Activated CD4-positive, alpha-beta T cell treated with anti-CD3 and anti-CD28 coated beads, Interleukin-2, amount 10 ng/mL, durations not matched to agents 24 days and 14 days (primary cell): ENCODE measurements around the gene TCF4. TPM values are rescaled to one million over a fixed set of nuclear protein-coding genes. Genes with fewer than 3 reads are reported as not detected.

ENCODE experiments used
- DNase-seq: peaks from one replicate; pipeline ENCODE4 v3.0.0; 2022
- H3K27ac Mint-ChIP-seq: one replicate; pipeline ENCODE4 v1.8.0; 2022; ENCODE audit warnings: mild to moderate bottlenecking, mixed read lengths
- H3K27me3 Mint-ChIP-seq: one replicate; pipeline ENCODE4 v1.8.0; 2022; ENCODE audit warnings: mixed read lengths
- H3K36me3 Mint-ChIP-seq: one replicate; pipeline ENCODE4 v1.8.0; 2022; ENCODE audit warnings: low read depth, mild to moderate bottlenecking, mixed read lengths
- H3K4me1 Mint-ChIP-seq: one replicate; pipeline ENCODE4 v1.8.0; 2021; ENCODE audit warnings: mixed read lengths
- H3K4me3 Mint-ChIP-seq: one replicate; pipeline ENCODE4 v1.8.0; 2022; ENCODE audit warnings: mild to moderate bottlenecking, moderate library complexity, mixed read lengths
- H3K9me3 Mint-ChIP-seq: one replicate; pipeline ENCODE4 v1.8.0; 2021; ENCODE audit warnings: mixed read lengths
- intact Hi-C: fragments of 100-400 bp; cut with micrococcal nuclease; formaldehyde crosslinking; loops from one replicate; pipeline ENCODE4 v1.15.1; 2023
- total RNA-seq: library from RNA; stranded (reverse); gene quantifications from 2 replicates; pipeline ENCODE4 v1.2.3, GENCODE V29; 2022

The TCF4 gene
- total RNA-seq, 1 donor from 2014 or later = 2.6 TPM

DNA sequence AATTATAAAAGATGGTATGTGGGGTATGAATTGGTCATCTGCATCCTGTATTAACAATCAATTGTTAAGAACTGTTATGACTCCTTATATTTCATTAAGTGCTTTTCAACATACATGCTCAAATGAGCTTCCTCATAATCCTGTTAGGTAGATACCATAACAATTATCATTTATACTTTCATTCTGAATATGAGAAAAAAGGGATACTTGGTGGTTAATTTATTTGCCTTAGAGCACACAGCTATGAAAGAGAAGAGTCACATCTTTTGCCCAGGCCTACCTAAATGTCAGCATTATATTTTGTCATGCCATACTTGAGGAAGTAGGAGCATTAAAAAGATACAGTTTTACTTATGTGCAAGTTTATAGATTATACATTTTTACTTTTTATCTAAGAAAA lies 169.6 kb downstream of the TCF4 start:
- no peaks in the 10 kb centered on the region for H3K36me3 Mint-ChIP-seq
- H3K27ac Mint-ChIP-seq = no peak overlapping the region
- DNase-seq = no peak
- H3K9me3 Mint-ChIP-seq = no peaks in the 10 kb centered on the region
- H3K27me3 Mint-ChIP-seq = peaks cover 2% of the 10 kb centered on the region
- H3K4me3 Mint-ChIP-seq = no peak overlapping the region
- no peaks in the 10 kb centered on the region for H3K4me1 Mint-ChIP-seq
- intact Hi-C loops = loop anchor here (5.0 to 10.0 kb wide), 4 partner anchors 106 to 366 kb away; partner anchors contain the start of gene TCF4

DNA sequence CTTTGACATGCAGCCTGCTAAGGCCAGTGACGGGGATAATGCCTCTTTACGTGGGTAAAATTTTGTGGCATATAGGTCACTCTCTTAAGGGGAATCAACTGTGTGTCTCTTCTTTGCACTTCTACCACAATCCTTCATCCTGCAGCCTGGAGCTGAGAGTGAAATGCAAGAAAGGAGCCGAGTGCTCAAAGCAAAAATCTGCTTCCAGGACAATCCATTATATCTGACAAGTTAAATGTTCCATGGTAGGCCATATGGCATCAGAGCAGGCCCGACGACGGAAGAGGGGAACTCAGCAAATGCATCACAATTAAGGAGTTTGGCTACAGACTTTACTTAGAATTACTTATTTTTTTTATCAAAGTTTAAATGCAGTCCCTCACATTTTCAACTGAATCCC lies 171.2 kb downstream of the TCF4 start:
- DNase-seq = no peak
- Mint-ChIP-seq H3K4me1 (no peaks in the 10 kb centered on the region), H3K36me3 (no peaks in the 10 kb centered on the region), H3K9me3 (no peaks in the 10 kb centered on the region), H3K27ac (no peak overlapping the region), H3K4me3 (no peak overlapping the region), H3K27me3 (peaks cover 2% of the 10 kb centered on the region)
- intact Hi-C loops = loop anchor here (5.0 to 10.0 kb wide), 4 partner anchors 108 to 368 kb away; partner anchors contain the start of gene TCF4

DNA sequence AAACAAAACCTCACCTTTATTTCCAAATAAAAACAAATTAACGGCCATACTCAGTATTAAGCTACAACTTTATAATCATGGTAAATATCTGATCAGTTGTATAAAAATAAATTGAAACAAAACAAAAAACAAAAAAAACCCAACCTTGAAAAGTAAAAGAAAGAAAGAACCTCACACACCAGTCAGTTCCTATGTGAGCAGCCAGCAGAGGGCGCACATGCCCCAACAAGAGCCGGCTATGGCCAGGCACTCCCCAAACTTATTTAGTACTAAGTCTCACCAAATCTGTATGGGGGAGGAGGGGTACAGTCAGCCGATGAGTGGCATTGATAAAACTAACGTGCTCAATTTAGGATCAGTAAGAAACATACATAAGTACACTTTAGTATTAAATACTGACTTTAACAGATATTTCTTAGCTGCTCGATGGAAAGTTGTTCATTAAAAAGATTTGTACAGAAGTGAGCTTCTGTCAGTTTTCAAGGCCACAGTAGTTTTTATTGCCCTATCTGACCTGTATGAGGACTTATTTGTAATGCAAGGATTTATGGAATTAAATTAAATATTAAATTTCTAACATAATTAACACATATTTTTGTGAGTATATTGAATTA lies 172.6 kb downstream of the TCF4 start:
- no peak overlapping the region for H3K27ac Mint-ChIP-seq
- no peaks in the 10 kb centered on the region for H3K36me3 Mint-ChIP-seq
- H3K27me3 Mint-ChIP-seq = peaks cover 2% of the 10 kb centered on the region
- no peaks in the 10 kb centered on the region for H3K4me1 Mint-ChIP-seq
- H3K4me3 Mint-ChIP-seq = no peak overlapping the region
- intact Hi-C loops = loop anchor here (1.0 to 10.0 kb wide), 5 partner anchors 109 to 1161 kb away; partner anchors contain the start of gene TCF4
- DNase-seq = peak; percentile 92
- H3K9me3 Mint-ChIP-seq = no peaks in the 10 kb centered on the region

DNA sequence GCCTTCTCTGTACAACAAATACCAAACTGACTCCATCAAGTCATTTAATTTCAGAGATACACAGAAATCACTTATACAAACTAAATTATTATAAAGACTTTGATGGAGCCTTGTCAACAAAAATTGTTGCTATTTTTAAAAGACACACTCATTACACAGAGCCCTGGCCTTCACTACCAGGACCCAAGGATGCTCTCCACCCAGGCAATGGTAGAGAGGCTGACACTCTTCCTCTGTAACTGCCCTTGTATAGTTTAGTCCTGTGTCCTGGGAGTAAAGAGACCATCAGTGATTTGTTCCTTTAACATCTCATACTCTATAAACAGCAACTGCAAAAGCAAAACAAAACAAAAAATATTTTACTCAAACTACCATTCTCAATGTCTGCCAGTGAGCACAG lies 173.5 kb downstream of the TCF4 start:
- H3K4me1 Mint-ChIP-seq = no peaks in the 10 kb centered on the region
- no peaks in the 10 kb centered on the region for H3K9me3 Mint-ChIP-seq
- intact Hi-C loops = loop anchor here (10.0 kb wide), 3 partner anchors 110 to 370 kb away; no protein-coding TSS in a partner anchor
- H3K36me3 Mint-ChIP-seq = no peaks in the 10 kb centered on the region
- H3K4me3 Mint-ChIP-seq = no peak overlapping the region
- H3K27ac Mint-ChIP-seq = no peak overlapping the region
- no peak for DNase-seq
- no peaks in the 10 kb centered on the region for H3K27me3 Mint-ChIP-seq

DNA sequence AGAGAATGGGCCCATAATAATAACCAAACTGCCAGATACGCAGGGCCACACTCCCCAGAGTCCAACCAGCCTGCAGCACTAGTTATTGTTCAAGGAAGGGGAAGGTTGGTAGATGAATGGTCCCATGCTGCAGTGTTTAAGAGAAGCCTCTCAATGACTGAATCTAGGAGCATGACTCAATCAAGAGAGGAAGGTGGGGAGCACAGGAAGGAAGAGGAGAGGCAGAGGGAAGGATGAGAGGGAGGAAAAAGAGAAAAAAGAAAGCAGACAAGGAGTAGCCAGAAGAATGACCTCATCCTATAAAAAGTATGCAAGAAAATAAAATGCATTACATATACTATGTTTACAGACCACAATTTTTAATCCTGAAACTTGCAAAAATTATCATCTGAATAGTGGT lies 174.5 kb downstream of the TCF4 start:
- H3K27ac Mint-ChIP-seq = no peak overlapping the region

DNA sequence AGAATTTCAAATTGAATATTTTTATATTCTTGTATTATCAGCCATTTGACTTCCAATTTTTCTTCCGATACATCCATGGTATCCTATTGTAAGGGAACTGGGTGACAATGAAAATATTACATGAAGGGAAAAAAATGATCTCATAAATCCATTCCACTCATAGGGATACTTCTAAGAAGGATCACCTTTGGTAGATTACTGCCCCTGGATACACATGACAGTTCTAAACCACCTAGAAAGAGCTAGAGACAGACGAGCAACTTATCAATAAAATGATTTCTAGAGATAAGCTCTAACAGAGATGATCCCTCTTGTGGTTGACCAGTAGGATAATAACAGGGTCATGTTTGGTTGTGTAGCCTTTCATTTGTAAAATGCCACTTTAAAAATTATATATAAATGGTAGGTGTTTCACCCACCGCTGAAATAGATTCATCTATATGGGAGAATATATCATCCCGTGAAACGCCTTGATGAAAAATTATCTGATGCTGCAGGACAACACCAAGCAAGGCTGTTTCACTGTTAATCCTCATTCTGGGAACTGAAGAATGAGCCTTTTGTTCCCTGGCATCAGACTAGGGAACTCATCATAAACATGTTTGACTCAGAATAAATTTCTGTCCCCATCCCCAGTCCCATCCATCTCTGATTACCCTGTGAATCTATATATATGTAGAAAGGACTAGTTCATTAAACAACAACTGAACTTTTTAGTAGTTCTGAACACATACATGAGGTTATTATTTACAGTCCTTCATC lies 180.0 kb downstream of the TCF4 start:
- H3K9me3 Mint-ChIP-seq = no peaks in the 10 kb centered on the region
- no peaks in the 10 kb centered on the region for H3K27me3 Mint-ChIP-seq
- no peaks in the 10 kb centered on the region for H3K36me3 Mint-ChIP-seq
- no peak overlapping the region for H3K27ac Mint-ChIP-seq
- no peak overlapping the region for H3K4me3 Mint-ChIP-seq
- no peak for DNase-seq
- H3K4me1 Mint-ChIP-seq = no peaks in the 10 kb centered on the region
- intact Hi-C loops = no loop called here

More for the DNA sequence above, 174.5 kb downstream of the TCF4 start:
- Mint-ChIP-seq H3K27me3 (no peaks in the 10 kb centered on the region), H3K4me3 (no peak overlapping the region), H3K9me3 (no peaks in the 10 kb centered on the region), H3K36me3 (no peaks in the 10 kb centered on the region), H3K4me1 (no peaks in the 10 kb centered on the region)
- no peak for DNase-seq
- intact Hi-C loops = loop anchor here (10.0 kb wide), 3 partner anchors 111 to 371 kb away; no protein-coding TSS in a partner anchor

DNA sequence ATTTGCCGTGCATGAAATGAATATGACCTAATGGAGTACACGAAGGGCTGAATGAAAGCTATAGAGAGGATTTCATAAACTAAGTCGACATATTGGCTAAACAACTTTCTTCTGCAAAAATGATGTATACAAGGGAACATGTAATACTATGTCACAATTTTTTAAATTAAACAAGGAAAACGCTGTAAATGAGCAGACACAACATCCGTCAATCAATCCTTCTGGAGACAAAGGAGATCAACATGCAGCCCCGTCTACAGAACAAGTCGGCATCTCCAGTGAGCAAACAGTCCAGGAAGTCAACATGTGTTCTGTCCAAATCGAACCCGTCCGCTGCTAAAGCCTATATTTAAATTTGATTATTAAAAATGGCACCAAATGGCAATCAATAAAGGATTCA lies 180.8 kb downstream of the TCF4 start:
- intact Hi-C loops = no loop called here
- Mint-ChIP-seq H3K27me3 (no peaks in the 10 kb centered on the region), H3K9me3 (no peaks in the 10 kb centered on the region), H3K4me3 (no peak overlapping the region), H3K36me3 (no peaks in the 10 kb centered on the region), H3K27ac (no peak overlapping the region), H3K4me1 (no peaks in the 10 kb centered on the region)
- no peak for DNase-seq

DNA sequence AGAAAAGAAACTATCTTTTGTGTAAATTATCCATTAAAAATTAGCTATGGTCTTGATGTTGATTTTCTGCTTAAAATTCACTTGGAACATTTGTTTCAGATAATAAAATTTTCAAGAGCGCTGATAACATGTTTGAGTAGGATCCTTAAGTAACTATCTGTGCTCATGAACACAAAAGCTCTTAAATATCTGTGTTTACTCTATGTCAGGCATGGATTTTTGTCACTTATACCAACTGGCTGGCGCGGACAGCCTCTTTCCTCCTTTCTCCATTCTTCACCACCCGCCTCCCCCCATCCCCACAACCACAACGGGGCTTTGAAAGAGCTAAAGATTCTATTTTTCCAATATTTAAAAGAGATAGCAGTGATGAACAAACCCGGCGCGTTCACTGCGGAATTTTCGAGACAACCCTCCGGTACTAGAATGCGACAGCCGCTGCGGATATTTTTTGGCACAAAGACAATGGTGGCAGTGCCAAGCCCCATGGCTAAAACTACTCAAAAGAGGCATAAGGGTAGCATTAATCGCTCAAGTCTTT lies 181.5 kb downstream of the TCF4 start:
- no peaks in the 10 kb centered on the region for H3K36me3 Mint-ChIP-seq
- intact Hi-C loops = no loop called here
- no peak overlapping the region for H3K27ac Mint-ChIP-seq
- H3K27me3 Mint-ChIP-seq = no peaks in the 10 kb centered on the region
- H3K9me3 Mint-ChIP-seq = no peaks in the 10 kb centered on the region
- H3K4me3 Mint-ChIP-seq = no peak overlapping the region
- DNase-seq = no peak
- H3K4me1 Mint-ChIP-seq = no peaks in the 10 kb centered on the region

DNA sequence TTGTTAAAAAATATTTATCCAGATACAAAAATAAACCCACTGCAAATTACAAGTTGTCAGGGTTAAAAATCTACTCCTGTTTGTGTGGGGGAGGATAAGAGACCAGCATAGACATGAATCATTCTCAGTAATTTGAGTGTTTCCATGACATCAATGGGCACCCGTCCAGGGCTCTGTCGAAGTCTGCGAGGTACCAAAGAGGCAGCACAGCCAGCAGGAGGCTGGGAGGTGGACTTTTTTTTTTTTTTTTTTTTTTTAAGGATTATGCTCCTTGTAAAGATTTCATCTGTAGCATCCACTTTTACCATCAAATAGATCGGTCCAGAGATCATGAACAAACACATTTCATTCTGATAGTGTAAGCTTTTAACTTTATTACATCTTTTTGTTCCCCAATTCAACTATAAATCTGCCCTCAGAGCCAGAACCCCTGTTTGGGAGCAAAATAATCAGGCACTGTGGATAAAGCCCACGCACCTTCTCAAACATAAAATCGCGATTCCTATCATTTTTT lies 182.0 kb downstream of the TCF4 start:
- H3K36me3 Mint-ChIP-seq = no peaks in the 10 kb centered on the region
- H3K4me3 Mint-ChIP-seq = no peak overlapping the region
- DNase-seq = no peak
- H3K27me3 Mint-ChIP-seq = no peaks in the 10 kb centered on the region
- no peaks in the 10 kb centered on the region for H3K9me3 Mint-ChIP-seq
- intact Hi-C loops = no loop called here
- H3K27ac Mint-ChIP-seq = no peak overlapping the region
- H3K4me1 Mint-ChIP-seq = no peaks in the 10 kb centered on the region

DNA sequence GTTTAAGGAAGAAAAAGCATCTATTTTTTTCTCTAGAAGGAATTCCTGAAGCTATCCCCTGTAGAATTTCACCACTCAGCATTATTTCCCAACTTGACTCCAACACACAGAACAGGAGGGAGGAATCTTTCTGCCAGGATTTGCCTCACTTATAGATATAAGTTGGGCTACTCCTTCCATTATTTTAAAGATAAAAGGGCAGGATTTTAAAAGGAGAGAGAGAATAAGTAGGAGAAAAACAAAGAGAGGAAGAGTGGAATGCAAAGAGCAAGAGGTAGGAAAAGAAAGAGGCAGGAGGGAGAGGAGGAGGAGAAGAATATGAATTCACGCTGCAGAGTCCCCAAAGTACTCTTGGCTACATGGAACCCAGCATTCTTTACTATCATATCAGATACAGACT lies 182.5 kb downstream of the TCF4 start:
- DNase-seq = no peak
- no peaks in the 10 kb centered on the region for H3K9me3 Mint-ChIP-seq
- H3K4me3 Mint-ChIP-seq = no peak overlapping the region
- no peaks in the 10 kb centered on the region for H3K27me3 Mint-ChIP-seq
- H3K4me1 Mint-ChIP-seq = no peaks in the 10 kb centered on the region
- H3K36me3 Mint-ChIP-seq = no peaks in the 10 kb centered on the region
- H3K27ac Mint-ChIP-seq = no peak overlapping the region
- intact Hi-C loops = no loop called here

DNA sequence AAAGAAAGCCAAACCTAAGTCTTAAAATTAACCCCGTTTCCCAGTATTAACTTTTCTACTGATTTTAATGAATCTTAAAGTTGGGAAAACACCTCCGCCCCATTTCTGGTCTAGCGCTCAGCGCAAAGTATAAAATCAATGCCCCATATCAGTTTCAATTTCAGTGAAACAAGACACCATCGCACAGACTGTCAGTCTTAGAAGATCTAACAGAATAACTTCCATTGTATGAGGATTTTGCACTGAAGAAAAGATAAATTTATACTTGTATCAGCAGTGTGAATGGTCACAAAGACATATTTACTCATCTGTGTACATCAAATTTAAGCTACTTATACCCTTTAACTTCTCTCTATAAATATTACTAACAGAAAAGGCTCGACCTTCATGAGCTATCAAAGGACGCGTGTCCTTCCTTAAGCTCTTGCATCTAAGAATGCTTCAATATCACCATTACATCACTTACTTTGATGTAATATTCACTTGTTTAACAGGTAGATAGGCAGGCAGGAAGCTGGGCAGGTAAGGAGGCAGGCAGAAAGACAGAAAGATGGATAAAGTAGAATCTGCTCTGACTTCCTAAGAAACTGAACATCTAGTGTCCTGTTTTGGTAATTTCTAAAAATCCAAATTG lies 183.0 kb downstream of the TCF4 start:
- no peaks in the 10 kb centered on the region for H3K36me3 Mint-ChIP-seq
- no peak overlapping the region for H3K27ac Mint-ChIP-seq
- DNase-seq = no peak
- intact Hi-C loops = no loop called here
- H3K27me3 Mint-ChIP-seq = no peaks in the 10 kb centered on the region
- no peak overlapping the region for H3K4me3 Mint-ChIP-seq
- H3K9me3 Mint-ChIP-seq = no peaks in the 10 kb centered on the region
- H3K4me1 Mint-ChIP-seq = no peaks in the 10 kb centered on the region

DNA sequence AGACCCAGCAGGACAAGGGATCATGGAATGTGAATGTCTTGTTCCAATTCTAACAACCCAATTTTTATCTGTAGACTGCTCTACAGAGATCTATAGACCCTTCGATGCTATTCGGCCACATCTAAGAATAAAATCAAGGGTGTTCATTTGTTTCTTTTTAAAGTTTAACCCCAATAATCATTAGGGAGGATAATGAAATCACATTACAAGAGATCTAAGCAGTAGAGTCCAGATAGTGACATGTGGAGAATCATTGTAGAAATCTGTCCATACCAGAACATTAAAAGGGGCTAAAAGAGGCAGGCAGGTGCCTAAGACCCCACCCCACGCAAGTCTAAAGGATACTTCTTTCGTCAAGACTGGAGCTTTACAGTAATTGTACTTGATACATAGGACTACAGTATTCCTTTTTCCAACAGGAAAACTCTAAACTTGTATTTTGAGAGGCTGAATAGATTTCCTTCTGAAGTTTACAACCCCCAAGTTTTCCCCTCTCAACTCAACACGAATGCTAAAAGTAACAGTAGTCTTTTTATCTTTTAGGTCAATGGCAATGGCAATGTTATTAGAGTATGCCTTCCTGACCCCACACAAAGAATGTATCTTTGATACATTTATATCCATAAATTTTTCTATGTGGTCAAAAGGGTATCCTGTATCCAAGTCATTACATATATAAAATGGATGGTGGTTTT lies 183.7 kb downstream of the TCF4 start:
- no peaks in the 10 kb centered on the region for H3K36me3 Mint-ChIP-seq
- H3K27me3 Mint-ChIP-seq = no peaks in the 10 kb centered on the region
- intact Hi-C loops = no loop called here
- DNase-seq = no peak
- no peak overlapping the region for H3K4me3 Mint-ChIP-seq
- H3K9me3 Mint-ChIP-seq = no peaks in the 10 kb centered on the region
- no peak overlapping the region for H3K27ac Mint-ChIP-seq
- no peaks in the 10 kb centered on the region for H3K4me1 Mint-ChIP-seq

DNA sequence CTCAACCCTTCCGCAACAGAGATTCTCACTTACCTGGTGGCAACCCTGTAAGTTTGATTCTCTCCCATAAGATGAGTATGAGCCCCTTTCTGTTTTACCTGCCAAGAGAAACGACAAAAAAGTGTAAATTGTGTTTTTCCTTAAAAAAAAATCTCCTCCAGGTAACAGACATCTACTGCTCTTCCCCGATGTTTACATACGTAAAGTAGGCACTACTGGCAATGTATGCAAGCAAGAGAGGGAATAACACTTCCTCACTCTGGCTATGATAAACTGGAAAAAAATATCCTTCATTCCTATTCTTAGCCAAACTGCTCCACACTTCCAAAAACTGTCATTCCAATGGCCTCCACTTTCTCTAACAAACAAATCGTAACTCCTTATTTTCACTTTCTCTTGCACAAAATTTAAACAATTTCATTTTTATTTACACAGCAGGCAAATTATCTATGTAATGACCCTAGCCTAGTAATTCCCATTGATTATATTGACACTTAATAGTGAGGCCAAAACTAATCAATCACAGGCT lies 184.5 kb downstream of the TCF4 start:
- Mint-ChIP-seq H3K27me3 (no peaks in the 10 kb centered on the region), H3K9me3 (no peaks in the 10 kb centered on the region)
- DNase-seq = no peak

More for the DNA sequence above, 184.5 kb downstream of the TCF4 start:
- no peaks in the 10 kb centered on the region for H3K4me1 Mint-ChIP-seq
- intact Hi-C loops = no loop called here
- H3K27ac Mint-ChIP-seq = no peak overlapping the region
- no peaks in the 10 kb centered on the region for H3K36me3 Mint-ChIP-seq
- H3K4me3 Mint-ChIP-seq = no peak overlapping the region
